KMS-11 (cell line): ENCODE results near the gene STK31.
"Not testable (repeated sequence)": the region's sequence is repeated elsewhere in the genome, so short reads cannot be mapped to it uniquely, and the experiment has no call there.

Experiments
- H2AFZ ChIP-seq: fragments of 200-600 bp; sonication (generic); 2 replicates; pipeline ENCODE4 v1.6.1; 2016; ENCODE audit warnings: antibody characterized with exemption, mixed run types, low read depth
- H3K27ac ChIP-seq: fragments of 200-600 bp; sonication (generic); 2 replicates; pipeline ENCODE4 v1.6.1; 2016; ENCODE audit warnings: mild to moderate bottlenecking, mixed run types
- H3K27me3 ChIP-seq: fragments of 200-600 bp; sonication (generic); 2 replicates; pipeline ENCODE4 v1.6.1; 2017; ENCODE audit warnings: mild to moderate bottlenecking, low read depth, mixed run types, moderate library complexity; ENCODE audit not compliant: insufficient read depth
- H3K36me3 ChIP-seq: fragments of 200-600 bp; sonication (generic); 2 replicates; pipeline ENCODE4 v1.6.1; 2017; ENCODE audit warnings: mild to moderate bottlenecking, mixed run types; ENCODE audit not compliant: insufficient read depth
- H3K4me1 ChIP-seq: fragments of 200-600 bp; sonication (generic); 2 replicates; pipeline ENCODE4 v1.6.1; 2016; ENCODE audit warnings: mild to moderate bottlenecking, low read depth, mixed run types; ENCODE audit not compliant: poor library complexity, severe bottlenecking
- H3K4me2 ChIP-seq: fragments of 200-600 bp; sonication (generic); 2 replicates; pipeline ENCODE4 v1.7.0; 2016; ENCODE audit warnings: mild to moderate bottlenecking, mixed run types
- H3K4me3 ChIP-seq: fragments of 200-600 bp; sonication (generic); IDR thresholded peaks from 2 replicates; pipeline ENCODE4 v1.6.1; 2017; ENCODE audit warnings: low read depth, low read length, mixed read lengths; ENCODE audit not compliant: insufficient read depth
- H3K79me2 ChIP-seq: fragments of 200-600 bp; sonication (generic); 2 replicates; pipeline ENCODE4 v1.6.1; 2016; ENCODE audit warnings: low read depth, mixed run types; ENCODE audit not compliant: insufficient read depth
- H3K9ac ChIP-seq: fragments of 200-600 bp; sonication (generic); 2 replicates; pipeline ENCODE4 v1.6.1; 2016; ENCODE audit warnings: mild to moderate bottlenecking, mixed run types
- H4K20me1 ChIP-seq: fragments of 200-600 bp; sonication (generic); 2 replicates; pipeline ENCODE4 v1.6.1; 2016; ENCODE audit warnings: mild to moderate bottlenecking, mixed run types; ENCODE audit not compliant: insufficient read depth
- TF ChIP-seq, protein P1 (sequence below): fragments of 200-600 bp; sonication (generic); conservative IDR thresholded peaks from 2 replicates; pipeline ENCODE4 v1.6.1; 2017; ENCODE audit warnings: low read depth, mild to moderate bottlenecking, antibody characterized with exemption, low read length, moderate library complexity, mixed read lengths

The STK31 gene

GRCh38 chr7:23742051-23742450 is 32.0 kb downstream of the STK31 start:
- H2AFZ ChIP-seq = no peak overlapping the region
- no peaks in the 10 kb centered on the region for H3K79me2 ChIP-seq
- H3K4me1 ChIP-seq = no peaks in the 10 kb centered on the region
- no peak overlapping the region for H3K27ac ChIP-seq
- TF ChIP-seq, protein P1, sequence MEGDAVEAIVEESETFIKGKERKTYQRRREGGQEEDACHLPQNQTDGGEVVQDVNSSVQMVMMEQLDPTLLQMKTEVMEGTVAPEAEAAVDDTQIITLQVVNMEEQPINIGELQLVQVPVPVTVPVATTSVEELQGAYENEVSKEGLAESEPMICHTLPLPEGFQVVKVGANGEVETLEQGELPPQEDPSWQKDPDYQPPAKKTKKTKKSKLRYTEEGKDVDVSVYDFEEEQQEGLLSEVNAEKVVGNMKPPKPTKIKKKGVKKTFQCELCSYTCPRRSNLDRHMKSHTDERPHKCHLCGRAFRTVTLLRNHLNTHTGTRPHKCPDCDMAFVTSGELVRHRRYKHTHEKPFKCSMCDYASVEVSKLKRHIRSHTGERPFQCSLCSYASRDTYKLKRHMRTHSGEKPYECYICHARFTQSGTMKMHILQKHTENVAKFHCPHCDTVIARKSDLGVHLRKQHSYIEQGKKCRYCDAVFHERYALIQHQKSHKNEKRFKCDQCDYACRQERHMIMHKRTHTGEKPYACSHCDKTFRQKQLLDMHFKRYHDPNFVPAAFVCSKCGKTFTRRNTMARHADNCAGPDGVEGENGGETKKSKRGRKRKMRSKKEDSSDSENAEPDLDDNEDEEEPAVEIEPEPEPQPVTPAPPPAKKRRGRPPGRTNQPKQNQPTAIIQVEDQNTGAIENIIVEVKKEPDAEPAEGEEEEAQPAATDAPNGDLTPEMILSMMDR = no peak
- no peaks in the 10 kb centered on the region for H3K27me3 ChIP-seq
- H3K9ac ChIP-seq = no peak overlapping the region
- H3K36me3 ChIP-seq = no peaks in the 10 kb centered on the region
- H3K4me2 ChIP-seq = no peak overlapping the region
- no peaks in the 10 kb centered on the region for H4K20me1 ChIP-seq
- no peak overlapping the region for H3K4me3 ChIP-seq

DNA sequence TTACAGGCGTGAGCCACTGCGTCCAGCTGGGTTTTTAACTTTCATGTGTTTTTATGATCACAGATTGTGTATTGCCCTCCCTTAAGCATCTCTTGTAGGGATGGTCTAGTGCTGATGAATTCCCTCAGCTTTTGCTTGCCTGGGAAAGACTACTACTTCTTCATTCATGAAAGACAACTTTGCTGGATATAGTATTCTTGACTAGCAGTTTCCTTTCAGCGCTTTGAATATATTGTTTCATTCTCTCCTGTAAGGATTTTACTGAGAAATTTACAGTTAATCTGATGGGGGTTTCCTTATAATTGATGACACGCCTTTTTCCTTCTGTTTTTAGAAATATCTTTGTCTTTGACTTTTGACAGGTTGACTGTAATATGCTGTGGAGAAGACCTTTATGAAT is 33.2 kb downstream of the STK31 start:
- Histone ChIP-seq H3K79me2 (no peaks in the 10 kb centered on the region), H3K4me2 (no peak overlapping the region), H3K27me3 (no peaks in the 10 kb centered on the region), H3K27ac (no peak overlapping the region), H4K20me1 (no peaks in the 10 kb centered on the region), H2AFZ (no peak overlapping the region), H3K4me3 (no peak overlapping the region), H3K9ac (no peak overlapping the region), H3K4me1 (no peaks in the 10 kb centered on the region), H3K36me3 (no peaks in the 10 kb centered on the region)
- TF ChIP-seq, protein P1 = no peak

- Histone ChIP-seq H3K27ac (no peak overlapping the region), H3K27me3 (no peaks in the 10 kb centered on the region), H3K4me3 (no peak overlapping the region), H3K9ac (no peak overlapping the region), H3K79me2 (no peaks in the 10 kb centered on the region), H3K4me2 (no peak overlapping the region), H3K36me3 (no peaks in the 10 kb centered on the region), H2AFZ (no peak overlapping the region), H4K20me1 (no peaks in the 10 kb centered on the region), H3K4me1 (no peaks in the 10 kb centered on the region)
- TF ChIP-seq, protein P1 = no peak
These were observed 36.6 kb downstream of the STK31 start for GRCh38 chr7:23746629-23747028.

DNA sequence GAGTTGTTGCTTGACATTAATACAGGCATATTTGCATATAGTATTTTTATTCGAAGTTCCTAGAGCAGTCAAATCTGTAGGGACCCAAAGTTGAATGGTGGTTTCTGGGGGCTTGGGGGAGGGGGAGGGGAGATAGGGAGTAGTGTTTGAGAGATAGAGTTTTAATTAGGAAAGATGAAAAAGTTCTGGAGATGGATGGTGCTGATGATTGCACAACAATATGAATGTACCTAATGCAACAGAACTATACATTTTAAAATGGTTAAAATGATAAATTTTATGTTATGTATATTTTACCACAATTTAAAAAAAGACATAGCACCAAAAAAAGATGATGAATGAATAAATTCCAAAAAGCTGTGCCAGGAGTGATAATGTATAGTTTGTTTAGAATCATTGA is 41.8 kb downstream of the STK31 start:
- Histone ChIP-seq H3K79me2 (no peaks in the 10 kb centered on the region), H3K4me1 (no peaks in the 10 kb centered on the region), H3K9ac (no peak overlapping the region), H4K20me1 (no peaks in the 10 kb centered on the region), H3K36me3 (no peaks in the 10 kb centered on the region), H2AFZ (no peak overlapping the region), H3K4me2 (no peak overlapping the region), H3K27ac (no peak overlapping the region), H3K4me3 (no peak overlapping the region), H3K27me3 (no peaks in the 10 kb centered on the region)
- TF ChIP-seq, protein P1 = no peak

GRCh38 chr7:23758839-23759238 is 48.8 kb downstream of the STK31 start:
- H3K4me1 ChIP-seq = peaks cover 17% of the 10 kb centered on the region
- not testable (repeated sequence) for H3K79me2 ChIP-seq, H3K4me3 ChIP-seq, H3K9ac ChIP-seq, H4K20me1 ChIP-seq, H3K36me3 ChIP-seq, H3K27me3 ChIP-seq, H2AFZ ChIP-seq, H3K4me2 ChIP-seq, H3K27ac ChIP-seq
